Thyroid gland (tissue), 4 donors: ENCODE measurements around the gene ABCA10. TPM values are rescaled to one million over a fixed set of nuclear protein-coding genes. Genes with fewer than 3 reads are reported as not detected.

ENCODE experiments used
- DNase-seq, 2 donors: peaks; one replicate each; pipeline ENCODE4 v3.0.0-alpha.2; 2019
- H3K27ac ChIP-seq, 3 donors: fragments of 200-600 bp; sonication (generic); 1 replicate in 2 of 3; 2 replicates in 1 of 3; pipeline ENCODE4 v1.5.1; 2016 to 2019; ENCODE audit warnings: mild to moderate bottlenecking in 1 of 3, moderate library complexity in 1 of 3
- H3K27me3 ChIP-seq: fragments of 200-600 bp; sonication (generic); one replicate; pipeline ENCODE4 v1.5.1; 2019
- H3K36me3 ChIP-seq, 2 donors: fragments of 200-600 bp; sonication (generic); one replicate each; pipeline ENCODE4 v1.5.1; 2016 to 2019
- H3K4me1 ChIP-seq, 2 donors: fragments of 200-600 bp; sonication (generic); one replicate each; pipeline ENCODE4 v1.5.1; 2017 to 2019
- H3K4me3 ChIP-seq, 3 donors: fragments of 200-600 bp; sonication (generic); replicated peaks in 1 of 3; 1 replicate in 2 of 3; 2 replicates in 1 of 3; pipeline ENCODE4 v1.5.1; 2016; ENCODE audit warnings: mild to moderate bottlenecking in 1 of 3
- H3K9me3 ChIP-seq: fragments of 200-600 bp; sonication (generic); one replicate; pipeline ENCODE4 v1.5.1; 2017
- POLR2A ChIP-seq, 2 donors: fragments of 450-650 bp; IDR thresholded peaks; one replicate each; pipeline ENCODE4 v1.6.1; 2017; ENCODE audit warnings: antibody characterized with exemption in 2 of 2, mild to moderate bottlenecking in 2 of 2, moderate library complexity in 1 of 2
- WGBS, 2 donors: methylation state at CpG; one replicate each; pipeline ENCODE4 v1.1.5; 2017; 5-methylcytosine and 5-hydroxymethylcytosine counted together
- intact Hi-C: fragments of 100-400 bp; cut with DNase I; formaldehyde crosslinking; loops from one replicate; pipeline ENCODE4 v1.15.1; 2023
- total RNA-seq, 4 donors: library from RNA; depleted of rRNA; stranded (reverse); fragments of >200 nt; gene quantifications; one replicate each; pipeline ENCODE4 v1.2.3, GENCODE V29; 2016
- TF ChIP-seq, protein P1 (sequence below), 6 experiments: fragments of 200-600 bp in 3 of 6; fragments of 450-650 bp in 3 of 6; sonication (generic) in 3 of 6; IDR thresholded peaks; one replicate each; pipeline ENCODE4 v1.5.1; 2016 to 2019; ENCODE audit warnings: antibody characterized with exemption in 6 of 6, mild to moderate bottlenecking in 2 of 6, inconsistent platforms in 1 of 6, moderate library complexity in 1 of 6

ABCA10 gene
- total RNA-seq, 4 donors from 2014 or later, result 8.4 to 23.2 (median 9.7) TPM

DNA sequence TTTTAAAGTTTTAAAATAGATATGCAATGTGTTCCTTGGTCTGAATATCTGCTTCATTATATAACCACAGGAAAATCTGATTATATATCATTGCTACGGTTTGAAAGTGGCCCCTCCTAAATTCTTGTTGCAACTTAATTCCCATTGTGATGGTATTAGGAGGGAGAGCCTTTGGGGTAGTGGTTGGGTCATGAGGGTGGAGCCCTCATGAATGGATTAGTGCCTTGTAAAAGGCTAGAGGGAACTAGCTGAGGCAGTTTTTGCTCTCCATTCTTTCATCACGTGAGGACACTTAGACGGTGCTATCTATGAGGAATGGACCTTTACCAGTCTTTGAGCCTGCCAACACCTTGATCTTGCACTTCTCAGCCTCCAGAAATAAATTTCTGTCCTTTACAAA, 94.5 kb downstream of the ABCA10 start:
- H3K27me3 ChIP-seq, result no peaks in the 10 kb centered on the region
- DNase-seq, result no peak
- no peaks in the 10 kb centered on the region for H3K4me1 ChIP-seq
- H3K4me3 ChIP-seq, result no peak overlapping the region
- H3K27ac ChIP-seq, result no peak overlapping the region
- 82% methylated on average over 3 of the region's 3 CpGs for WGBS, 2 donors
- intact Hi-C loops, result no loop called here
- TF ChIP-seq, protein P1, sequence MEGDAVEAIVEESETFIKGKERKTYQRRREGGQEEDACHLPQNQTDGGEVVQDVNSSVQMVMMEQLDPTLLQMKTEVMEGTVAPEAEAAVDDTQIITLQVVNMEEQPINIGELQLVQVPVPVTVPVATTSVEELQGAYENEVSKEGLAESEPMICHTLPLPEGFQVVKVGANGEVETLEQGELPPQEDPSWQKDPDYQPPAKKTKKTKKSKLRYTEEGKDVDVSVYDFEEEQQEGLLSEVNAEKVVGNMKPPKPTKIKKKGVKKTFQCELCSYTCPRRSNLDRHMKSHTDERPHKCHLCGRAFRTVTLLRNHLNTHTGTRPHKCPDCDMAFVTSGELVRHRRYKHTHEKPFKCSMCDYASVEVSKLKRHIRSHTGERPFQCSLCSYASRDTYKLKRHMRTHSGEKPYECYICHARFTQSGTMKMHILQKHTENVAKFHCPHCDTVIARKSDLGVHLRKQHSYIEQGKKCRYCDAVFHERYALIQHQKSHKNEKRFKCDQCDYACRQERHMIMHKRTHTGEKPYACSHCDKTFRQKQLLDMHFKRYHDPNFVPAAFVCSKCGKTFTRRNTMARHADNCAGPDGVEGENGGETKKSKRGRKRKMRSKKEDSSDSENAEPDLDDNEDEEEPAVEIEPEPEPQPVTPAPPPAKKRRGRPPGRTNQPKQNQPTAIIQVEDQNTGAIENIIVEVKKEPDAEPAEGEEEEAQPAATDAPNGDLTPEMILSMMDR (IDR thresholded peaks at IDR 0.05), result no peak
- no peak for TF ChIP-seq POLR2A (IDR thresholded peaks at IDR 0.05)
- H3K36me3 ChIP-seq, result peaks cover 0 to 2% of the 10 kb centered on the region in 2 donors
- H3K9me3 ChIP-seq, result no peaks in the 10 kb centered on the region

DNA sequence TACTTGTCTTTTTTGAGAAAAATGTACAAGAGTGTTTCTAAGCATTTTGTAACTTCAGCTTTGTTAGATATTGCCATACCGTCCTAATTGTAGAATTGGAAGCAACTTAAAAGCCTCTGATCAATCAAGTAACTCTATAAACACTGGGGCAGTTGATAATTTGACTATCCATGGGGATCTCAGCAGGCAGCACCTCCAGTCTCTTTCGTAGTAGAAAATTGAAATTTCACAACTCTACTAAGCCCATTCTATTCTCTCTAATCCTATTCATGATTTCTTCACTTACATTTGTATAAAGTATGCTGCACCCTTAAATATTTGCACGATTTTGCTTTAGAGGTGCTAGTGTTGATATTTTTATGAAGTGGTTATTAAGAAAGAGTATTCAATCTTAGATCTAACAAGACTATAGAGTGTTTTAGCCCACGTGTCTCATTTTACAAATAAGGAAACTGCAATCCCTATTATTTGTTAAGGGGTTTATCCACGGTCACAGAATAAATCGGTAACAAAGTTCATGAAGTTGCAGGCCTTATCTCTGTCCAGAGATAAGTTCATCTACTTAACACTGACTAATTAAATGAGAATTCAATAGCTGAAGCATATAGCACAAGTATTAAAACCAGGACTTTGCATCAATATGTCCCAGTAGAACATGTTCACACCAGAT, 97.9 kb downstream of the ABCA10 start:
- no peak for DNase-seq
- Histone ChIP-seq H3K9me3 (no peaks in the 10 kb centered on the region), H3K27ac (no peak overlapping the region), H3K36me3 (no peaks in the 10 kb centered on the region), H3K4me3 (no peak overlapping the region), H3K27me3 (no peaks in the 10 kb centered on the region), H3K4me1 (no peaks in the 10 kb centered on the region)
- intact Hi-C loops, result no loop called here
- no peak for TF ChIP-seq POLR2A (IDR thresholded peaks at IDR 0.05)
- TF ChIP-seq, protein P1 (IDR thresholded peaks at IDR 0.05), result no peak
- 79% methylated on average over 6 of the region's 6 CpGs for WGBS, 2 donors

GRCh38 chr17:69123626-69124025, 105.0 kb downstream of the ABCA10 start:
- WGBS, 2 donors, result 88 to 89% methylated on average over 1 of the region's 1 CpG
- TF ChIP-seq, protein P1 (IDR thresholded peaks at IDR 0.05), result no peak
- TF ChIP-seq POLR2A (IDR thresholded peaks at IDR 0.05), result no peak
- H3K36me3 ChIP-seq, result no peaks in the 10 kb centered on the region
- no peak for DNase-seq
- H3K9me3 ChIP-seq, result no peaks in the 10 kb centered on the region
- H3K27ac ChIP-seq, result no peak overlapping the region
- intact Hi-C loops, result no loop called here
- H3K4me3 ChIP-seq, result no peak overlapping the region
- H3K27me3 ChIP-seq, result no peaks in the 10 kb centered on the region
- peaks cover 0 to 2% of the 10 kb centered on the region in 2 donors for H3K4me1 ChIP-seq

DNA sequence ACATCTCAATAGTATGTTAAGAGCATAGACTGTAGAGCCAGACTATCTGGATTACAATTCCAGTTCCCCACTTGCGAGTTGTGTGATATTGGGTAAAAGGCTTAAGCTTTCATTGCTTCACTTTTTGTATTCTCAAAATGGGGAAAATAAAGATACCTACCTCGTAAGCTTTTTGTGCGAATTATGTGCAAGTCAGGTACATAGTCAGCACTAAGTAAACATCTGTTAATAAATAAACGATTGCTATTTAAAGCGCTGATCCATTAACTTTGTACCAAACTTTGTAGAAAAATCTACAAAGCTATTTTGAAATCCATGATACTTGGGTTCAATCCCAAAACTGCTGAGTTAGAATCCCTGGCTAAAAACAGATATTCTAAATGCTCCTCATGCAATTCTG, 106.6 kb downstream of the ABCA10 start:
- DNase-seq, result no peak
- Histone ChIP-seq H3K9me3 (no peaks in the 10 kb centered on the region), H3K4me1 (peaks cover 0 to 11% of the 10 kb centered on the region in 2 donors), H3K36me3 (no peaks in the 10 kb centered on the region), H3K4me3 (no peak overlapping the region), H3K27ac (no peak overlapping the region), H3K27me3 (no peaks in the 10 kb centered on the region)
- intact Hi-C loops, result no loop called here
- 96 to 99% methylated on average over 5 of the region's 5 CpGs for WGBS, 2 donors
- TF ChIP-seq, protein P1 (IDR thresholded peaks at IDR 0.05), result no peak
- no peak for TF ChIP-seq POLR2A (IDR thresholded peaks at IDR 0.05)

DNA sequence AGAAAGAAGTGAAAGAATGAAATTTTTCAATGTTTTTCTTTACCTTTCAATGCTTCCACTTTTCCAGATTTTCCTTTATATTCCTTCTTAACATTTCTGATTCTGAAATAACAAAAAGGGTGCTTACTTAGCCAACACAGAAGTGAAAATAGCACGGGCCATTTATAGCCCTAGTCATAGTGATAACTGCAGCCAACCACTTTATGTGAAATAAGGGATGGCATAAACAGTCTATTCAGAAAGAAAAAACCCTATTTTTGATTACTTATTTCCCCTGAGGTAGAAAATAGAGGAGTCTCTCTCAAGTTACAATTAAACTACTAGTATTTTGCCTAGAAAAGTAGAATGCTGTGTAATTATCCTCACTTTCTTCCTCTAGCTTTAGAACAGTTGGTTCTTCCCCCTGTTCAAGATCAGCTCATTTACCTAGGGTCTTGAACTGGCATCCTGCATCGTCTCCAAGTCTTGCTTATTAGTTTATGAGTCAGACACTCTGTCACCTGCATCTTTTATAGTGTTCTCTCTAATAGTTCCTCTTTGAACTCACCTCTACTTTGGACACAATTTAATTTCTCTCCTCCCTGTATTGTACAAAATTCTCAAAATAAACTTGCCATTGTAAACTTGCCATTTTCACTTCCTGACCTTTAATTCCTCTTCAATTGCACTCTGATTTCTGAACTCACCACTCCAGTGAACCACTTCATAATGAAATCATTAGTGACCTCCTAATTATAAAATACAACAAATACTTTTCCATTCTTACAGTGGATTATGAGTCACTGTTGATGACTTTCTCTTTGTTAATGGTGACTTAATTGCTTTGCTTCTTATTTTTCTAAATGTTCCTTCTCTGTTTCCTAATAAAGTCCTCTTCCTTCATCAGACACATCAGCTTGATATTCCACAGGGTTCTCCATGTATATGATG, 110.5 kb downstream of the ABCA10 start:
- Histone ChIP-seq H3K27ac (no peak overlapping the region), H3K4me3 (no peak overlapping the region), H3K36me3 (no peaks in the 10 kb centered on the region), H3K27me3 (no peaks in the 10 kb centered on the region), H3K9me3 (no peaks in the 10 kb centered on the region), H3K4me1 (peaks cover 0 to 11% of the 10 kb centered on the region in 2 donors)
- intact Hi-C loops, result no loop called here
- no peak for DNase-seq
- WGBS, 2 donors, result 56 to 61% methylated on average over 2 of the region's 2 CpGs
- TF ChIP-seq, protein P1 (IDR thresholded peaks at IDR 0.05), result no peak
- TF ChIP-seq POLR2A (IDR thresholded peaks at IDR 0.05), result no peak
